Measurements from ENCODE around the gene KIF26B. TPM values are rescaled to one million over a fixed set of nuclear protein-coding genes. Genes with fewer than 3 reads are reported as not detected.

The KIF26B gene
- polyA plus RNA-seq, 1 donor from 2014 or later: 6.3 TPM

GRCh38 chr1:245419461-245419978, 264.7 kb downstream of the KIF26B start:
- Histone ChIP-seq H3F3A (ENCODE audit: insufficient read depth, low read length, poor library complexity, severe bottlenecking) (no peaks in the 10 kb centered on the region), H2AFZ (ENCODE audit: low read depth, low read length) (no peak overlapping the region), H3K79me2 (replicated peaks; ENCODE audit: insufficient read depth, low read length) (no peaks in the 10 kb centered on the region), H3K9me2 (ENCODE audit: insufficient read depth, low read length) (no peaks in the 10 kb centered on the region), H3K36me3 (ENCODE audit: insufficient read depth, low read length) (no peaks in the 10 kb centered on the region), H4K20me1 (ENCODE audit: insufficient read depth) (no peaks in the 10 kb centered on the region), H3K9me3 (ENCODE audit: low read length) (no peaks in the 10 kb centered on the region), H3K27me3 (ENCODE audit: insufficient read depth, low read depth, low read length) (no peaks in the 10 kb centered on the region), H3K27ac (ENCODE audit: low read length) (no peak overlapping the region), H3K9ac (ENCODE audit: low read length) (no peak overlapping the region), H3K4me3 (ENCODE audit: low read length) (no peak overlapping the region), H3K4me2 (ENCODE audit: low read length) (no peak overlapping the region)
- TF ChIP-seq TAF1 (IDR thresholded peaks at IDR 0.05; ENCODE audit: low read depth) (no peak), REST (IDR thresholded peaks at IDR 0.05; ENCODE audit: borderline replicate concordance) (no peak), MXI1 (conservative IDR thresholded peaks at IDR 0.05; ENCODE audit: poor library complexity, severe bottlenecking) (no peak), POLR2AphosphoS5 (IDR thresholded peaks at IDR 0.05) (no peak), CTCF (IDR thresholded peaks at IDR 0.05; ENCODE audit: poor library complexity, severe bottlenecking) (no peak), EP300 (conservative IDR thresholded peaks at IDR 0.05; ENCODE audit: poor library complexity, severe bottlenecking) (no peak), SMC3 (conservative IDR thresholded peaks at IDR 0.05; ENCODE audit: poor library complexity) (no peak), RAD21 (conservative IDR thresholded peaks at IDR 0.05) (no peak), EZH2 (IDR thresholded peaks at IDR 0.05; ENCODE audit: borderline replicate concordance, insufficient read depth, low read length, poor library complexity, severe bottlenecking) (no peak)

GRCh38 chr1:245419989-245420388, 265.2 kb downstream of the KIF26B start:
- H3F3A ChIP-seq (ENCODE audit: insufficient read depth, low read length, poor library complexity, severe bottlenecking): no peaks in the 10 kb centered on the region
- no peak overlapping the region for H3K4me2 ChIP-seq (ENCODE audit: low read length)
- H3K9ac ChIP-seq (ENCODE audit: low read length): no peak overlapping the region
- no peaks in the 10 kb centered on the region for H4K20me1 ChIP-seq (ENCODE audit: insufficient read depth)
- H2AFZ ChIP-seq (ENCODE audit: low read depth, low read length): no peak overlapping the region
- H3K4me3 ChIP-seq (ENCODE audit: low read length): no peak overlapping the region
- no peak overlapping the region for H3K27ac ChIP-seq (ENCODE audit: low read length)
- H3K27me3 ChIP-seq (ENCODE audit: insufficient read depth, low read depth, low read length): no peaks in the 10 kb centered on the region
- H3K36me3 ChIP-seq (ENCODE audit: insufficient read depth, low read length): no peaks in the 10 kb centered on the region
- no peaks in the 10 kb centered on the region for H3K9me2 ChIP-seq (ENCODE audit: insufficient read depth, low read length)
- no peaks in the 10 kb centered on the region for H3K9me3 ChIP-seq (ENCODE audit: low read length)
- H3K79me2 ChIP-seq (replicated peaks; ENCODE audit: insufficient read depth, low read length): no peaks in the 10 kb centered on the region
- no peak for TF ChIP-seq MXI1 (conservative IDR thresholded peaks at IDR 0.05; ENCODE audit: poor library complexity, severe bottlenecking)
- TF ChIP-seq RAD21 (conservative IDR thresholded peaks at IDR 0.05): no peak
- no peak for TF ChIP-seq POLR2AphosphoS5 (IDR thresholded peaks at IDR 0.05)

All from neural cell (in vitro differentiated cells).